ENCODE data around the gene TXNL4A. TPM values are rescaled to one million over a fixed set of nuclear protein-coding genes. Genes with fewer than 3 reads are reported as not detected.

TXNL4A gene
- total RNA-seq, 1 donor from 2014 or later, result 77.1 TPM

- ATAC-seq, result no peak
Measured at GRCh38 chr18:79934311-79935097, 53.9 kb downstream of the TXNL4A start.

GRCh38 chr18:79933765-79934164 lies 54.6 kb downstream of the TXNL4A start:
- ATAC-seq, result no peak

- ATAC-seq, result no peak
Measured at GRCh38 chr18:79932907-79933306, 55.5 kb downstream of the TXNL4A start.

- no peak for ATAC-seq
Measured at GRCh38 chr18:79931475-79931874, 56.9 kb downstream of the TXNL4A start.

GRCh38 chr18:79930020-79930642 lies 58.2 kb downstream of the TXNL4A start:
- ATAC-seq, result no peak

- no peak for ATAC-seq
Measured at GRCh38 chr18:79928563-79928960, 59.8 kb downstream of the TXNL4A start.

- peak; percentile 17 for ATAC-seq
Measured at GRCh38 chr18:79927607-79928562, 60.5 kb downstream of the TXNL4A start.

GRCh38 chr18:79926715-79927606 lies 61.4 kb downstream of the TXNL4A start:
- ATAC-seq, result peak; percentile 43

GRCh38 chr18:79926306-79926705 lies 62.1 kb downstream of the TXNL4A start:
- ATAC-seq, result no peak

- ATAC-seq, result peak; percentile 14
Measured at GRCh38 chr18:79924814-79925731, 63.3 kb downstream of the TXNL4A start.

GRCh38 chr18:79923896-79924585 lies 64.3 kb downstream of the TXNL4A start:
- no peak for ATAC-seq

- ATAC-seq, result no peak
Measured at GRCh38 chr18:79922971-79923411, 65.4 kb downstream of the TXNL4A start.

- ATAC-seq, result peak; percentile 16
Measured at GRCh38 chr18:79921984-79922965, 66.1 kb downstream of the TXNL4A start.

Other genes starting within 250 kb of the TXNL4A start
- 0.20 TPM for gene KCNG2, start 190.6 kb downstream of the TXNL4A start, total RNA-seq
- 29.1 TPM for gene SLC66A2, start 36.9 kb downstream of the TXNL4A start, total RNA-seq
- gene HSBP1L1, start 23.9 kb downstream of the TXNL4A start, total RNA-seq, result 15.5 TPM
- 19.4 TPM for gene RBFA, start 45.9 kb upstream of the TXNL4A start, total RNA-seq
- 13.3 TPM for gene ADNP2, start 120.7 kb upstream of the TXNL4A start, total RNA-seq